HFF-Myc (cell line): Measurements from ENCODE around the gene CDH15.

Source experiments
- DNase-seq: peaks from one replicate; pipeline ENCODE4 v3.0.0-alpha.2; 2011; ENCODE audit warnings: low read depth; ENCODE audit errors: extremely low read depth
- H3K4me3 ChIP-seq: replicated peaks from 2 replicates; pipeline ENCODE4 v1.5.1; 2011; ENCODE audit warnings: low read depth, mild to moderate bottlenecking, control low read depth, low read length
- TF ChIP-seq, protein P1 (sequence below): IDR thresholded peaks from 2 replicates; pipeline ENCODE4 v1.5.1; 2012; ENCODE audit warnings: mild to moderate bottlenecking, low read depth, low read length, control low read depth; ENCODE audit errors: missing control alignments

The CDH15 gene

DNA sequence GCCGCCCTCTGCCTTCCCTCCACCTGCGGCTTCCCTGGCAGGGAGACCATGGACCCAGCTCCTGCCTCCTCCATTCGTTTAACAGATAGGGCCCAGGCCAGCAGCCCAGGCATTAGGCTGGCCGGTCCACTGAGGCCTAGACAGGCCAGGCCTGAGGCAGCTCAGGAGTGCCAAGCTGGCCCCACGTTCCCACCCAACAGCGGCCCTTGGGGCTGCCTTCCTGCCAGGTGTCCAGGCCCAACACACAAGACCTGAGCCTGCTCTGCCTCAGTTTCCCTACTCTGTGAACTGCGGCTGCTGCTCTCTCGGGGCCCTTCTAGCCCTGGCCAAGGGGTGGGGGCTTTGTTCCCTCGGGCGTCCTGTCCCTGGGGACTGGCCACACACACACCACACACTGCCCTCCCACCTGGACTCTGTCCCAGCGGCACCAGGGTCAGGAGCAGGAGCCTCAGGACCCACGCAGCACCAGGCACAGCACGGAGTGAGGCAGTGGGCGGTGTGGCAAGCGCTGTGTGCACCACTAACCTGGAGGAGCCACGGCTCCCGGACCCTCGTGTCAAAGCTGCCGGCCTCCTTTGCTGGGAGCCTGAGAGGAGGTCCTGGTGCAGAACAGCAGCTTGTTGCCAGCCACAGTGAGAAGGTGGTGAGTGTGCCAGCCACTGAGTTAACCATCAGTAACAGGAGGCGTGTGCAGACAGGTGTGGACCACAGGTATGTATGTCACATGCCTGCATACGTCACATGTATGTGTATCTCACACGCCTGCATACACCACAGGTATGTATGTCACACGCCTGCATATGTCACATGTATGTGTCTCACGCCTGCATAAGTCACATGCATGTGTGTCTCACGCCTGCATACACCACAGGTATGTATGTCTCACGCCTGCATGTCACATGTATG is 14.6 kb upstream of the CDH15 start:
- TF ChIP-seq, protein P1, sequence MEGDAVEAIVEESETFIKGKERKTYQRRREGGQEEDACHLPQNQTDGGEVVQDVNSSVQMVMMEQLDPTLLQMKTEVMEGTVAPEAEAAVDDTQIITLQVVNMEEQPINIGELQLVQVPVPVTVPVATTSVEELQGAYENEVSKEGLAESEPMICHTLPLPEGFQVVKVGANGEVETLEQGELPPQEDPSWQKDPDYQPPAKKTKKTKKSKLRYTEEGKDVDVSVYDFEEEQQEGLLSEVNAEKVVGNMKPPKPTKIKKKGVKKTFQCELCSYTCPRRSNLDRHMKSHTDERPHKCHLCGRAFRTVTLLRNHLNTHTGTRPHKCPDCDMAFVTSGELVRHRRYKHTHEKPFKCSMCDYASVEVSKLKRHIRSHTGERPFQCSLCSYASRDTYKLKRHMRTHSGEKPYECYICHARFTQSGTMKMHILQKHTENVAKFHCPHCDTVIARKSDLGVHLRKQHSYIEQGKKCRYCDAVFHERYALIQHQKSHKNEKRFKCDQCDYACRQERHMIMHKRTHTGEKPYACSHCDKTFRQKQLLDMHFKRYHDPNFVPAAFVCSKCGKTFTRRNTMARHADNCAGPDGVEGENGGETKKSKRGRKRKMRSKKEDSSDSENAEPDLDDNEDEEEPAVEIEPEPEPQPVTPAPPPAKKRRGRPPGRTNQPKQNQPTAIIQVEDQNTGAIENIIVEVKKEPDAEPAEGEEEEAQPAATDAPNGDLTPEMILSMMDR: no peak
- DNase-seq: no peak
- H3K4me3 ChIP-seq: no peak overlapping the region

GRCh38 chr16:89157778-89158177 is 13.8 kb upstream of the CDH15 start:
- no peak for DNase-seq
- TF ChIP-seq, protein P1: no peak
- H3K4me3 ChIP-seq: no peak overlapping the region

DNA sequence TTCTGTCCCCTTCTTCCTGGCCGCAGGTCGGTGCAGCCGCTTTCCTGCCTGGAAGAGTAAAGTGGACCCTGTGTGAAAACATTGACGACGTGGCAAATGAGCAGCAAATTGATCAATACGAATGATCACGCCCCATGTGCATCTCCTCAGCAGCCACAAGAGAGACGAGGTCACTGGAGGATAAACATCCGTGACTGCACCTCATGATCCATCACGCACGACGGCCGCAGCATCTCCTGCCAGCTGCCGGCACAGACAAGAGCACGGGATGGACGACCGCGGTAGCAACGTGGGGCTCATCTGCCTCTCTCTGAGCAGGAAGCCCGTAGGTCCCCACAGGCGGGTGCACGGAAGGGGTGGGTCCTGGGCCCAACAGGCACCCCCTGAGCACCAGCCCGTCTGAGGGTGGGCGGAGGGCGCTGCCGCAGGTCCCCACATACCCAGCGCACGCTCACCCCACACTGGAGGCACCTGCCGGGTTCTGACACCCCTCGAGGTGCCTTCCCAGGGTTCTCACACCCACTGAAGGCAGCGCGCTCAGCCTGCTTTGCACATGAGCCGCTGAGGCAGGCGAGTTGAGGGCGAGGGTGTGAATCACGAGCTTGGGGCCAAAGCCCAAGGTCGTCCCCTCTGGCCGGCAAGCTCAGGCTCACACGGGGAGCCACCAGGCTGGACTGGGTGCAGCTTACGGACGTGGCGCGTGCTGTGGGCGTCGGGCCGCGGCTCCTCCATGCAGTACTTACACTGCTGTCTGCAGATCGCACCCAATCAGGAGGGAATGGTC is 12.3 kb upstream of the CDH15 start:
- no peak overlapping the region for H3K4me3 ChIP-seq
- TF ChIP-seq, protein P1: no peak
- DNase-seq: no peak

DNA sequence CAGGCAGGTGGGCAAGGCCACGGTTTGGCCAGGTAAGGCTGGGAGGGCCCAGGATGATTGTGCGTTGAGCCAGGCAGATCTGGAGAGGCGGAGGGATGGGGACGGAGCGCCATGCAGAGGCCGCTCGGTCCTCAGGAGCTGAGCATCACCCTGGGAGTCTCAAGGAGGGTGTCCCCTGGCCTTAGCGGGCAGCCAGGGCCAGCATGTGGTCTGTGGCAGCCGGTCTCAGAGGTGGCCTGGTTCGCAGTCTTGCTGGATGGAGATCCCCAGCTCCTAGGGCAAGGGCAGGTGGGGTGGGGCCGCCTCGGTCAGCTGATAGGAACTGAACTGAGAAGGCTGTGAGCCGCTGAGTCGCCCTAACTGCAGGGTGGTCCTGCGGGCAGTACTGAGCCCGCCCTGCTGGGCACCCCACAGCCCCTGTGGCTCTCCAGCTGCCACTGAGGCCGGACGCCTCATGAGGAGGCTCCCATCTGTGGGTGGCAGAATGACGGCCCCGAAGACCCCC is 11.6 kb upstream of the CDH15 start:
- TF ChIP-seq, protein P1: no peak
- no peak for DNase-seq
- H3K4me3 ChIP-seq: no peak overlapping the region

DNA sequence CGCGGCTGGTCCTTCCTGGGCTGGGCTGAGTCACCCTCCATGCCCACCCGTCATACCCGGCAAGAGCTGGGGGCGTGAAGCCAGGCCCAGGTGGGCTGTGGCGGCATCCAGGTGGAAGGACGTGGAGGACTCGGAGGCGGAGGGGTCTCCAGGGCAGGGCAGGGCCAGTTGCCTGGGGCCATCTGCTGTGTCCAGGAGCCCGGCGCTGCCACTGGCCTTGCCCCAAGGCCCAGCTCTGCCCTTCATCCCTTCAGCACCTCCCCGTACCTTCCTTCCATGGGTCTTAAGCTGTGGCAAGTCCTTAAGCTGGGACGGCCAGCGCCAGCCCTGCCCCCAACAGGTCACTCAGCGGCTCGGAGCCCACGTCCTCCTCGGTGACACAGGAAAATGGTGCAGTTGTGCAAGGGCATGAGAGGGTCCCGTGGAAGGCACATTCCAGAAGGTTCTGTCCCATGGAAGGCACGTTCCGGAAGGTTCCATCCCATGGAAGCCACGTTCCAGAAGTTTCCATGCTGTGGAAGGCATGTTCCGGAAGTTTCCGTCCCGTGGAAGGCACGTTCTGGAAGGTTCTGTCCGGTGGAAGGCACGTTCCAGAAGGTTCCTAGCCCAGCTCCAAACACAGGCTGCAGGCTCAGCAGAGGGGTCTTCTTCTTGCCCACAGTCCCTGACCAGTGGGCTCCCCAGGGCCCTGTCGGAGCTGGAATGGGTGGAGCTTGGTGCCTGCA is 10.4 kb upstream of the CDH15 start:
- no peak overlapping the region for H3K4me3 ChIP-seq
- DNase-seq: no peak

More for the DNA sequence above, 10.4 kb upstream of the CDH15 start:
- TF ChIP-seq, protein P1: no peak
